Right lobe of liver (tissue), 6 donors: ENCODE results near the gene DNAJC28. TPM values are rescaled to one million over a fixed set of nuclear protein-coding genes. Genes with fewer than 3 reads are reported as not detected.

ENCODE experiments used
- ATAC-seq, 4 donors: fragments of 200-7000 bp; cut with Tn5 transposase; one replicate each; pipeline ENCODE4 v1.9.1; 2020; ENCODE audit warnings: mild to moderate bottlenecking in 4 of 4, moderate library complexity in 4 of 4
- DNase-seq, 3 donors: peaks; one replicate each; pipeline ENCODE4 v3.0.0-alpha.2; 2020
- H3K27ac ChIP-seq, 3 donors: fragments of 200-600 bp; one replicate each; pipeline ENCODE4 v1.8.0; 2022
- H3K27me3 ChIP-seq, 2 donors: fragments of 200-600 bp; one replicate each; pipeline ENCODE4 v1.8.0; 2022
- H3K36me3 ChIP-seq, 4 donors: fragments of 200-600 bp; sonication (generic) in 1 of 4; one replicate each; pipeline versions ENCODE4 v1.5.1 to v1.8.0; 2017 to 2022; ENCODE audit warnings: control low read depth in 1 of 4
- H3K4me1 ChIP-seq, 4 donors: fragments of 200-600 bp; sonication (generic) in 1 of 4; one replicate each; pipeline versions ENCODE4 v1.5.1 to v1.8.0; 2017 to 2022; ENCODE audit warnings: control low read depth in 1 of 4
- H3K4me3 ChIP-seq, 3 donors: fragments of 200-600 bp; one replicate each; pipeline ENCODE4 v1.8.0; 2022
- H3K9me3 ChIP-seq, 4 donors: fragments of 200-600 bp; sonication (generic) in 1 of 4; one replicate each; pipeline versions ENCODE4 v1.5.1 to v1.8.0; 2017 to 2022; ENCODE audit warnings: control low read depth in 1 of 4
- CTCF ChIP-seq, 4 donors: fragments of 200-600 bp in 3 of 4; fragments of 450-650 bp in 1 of 4; IDR thresholded peaks; one replicate each; pipeline versions ENCODE4 v1.5.1 to v1.8.0; 2016 to 2022; ENCODE audit warnings: antibody characterized with exemption in 4 of 4, mild to moderate bottlenecking in 2 of 4
- POLR2A ChIP-seq: fragments of 450-650 bp; IDR thresholded peaks from one replicate; pipeline ENCODE4 v1.6.1; 2017; ENCODE audit warnings: antibody characterized with exemption, mild to moderate bottlenecking
- WGBS: methylation state at CpG from one replicate; pipeline ENCODE4 v1.1.6; 2018; ENCODE audit warnings: low coverage, low lambda C conversion rate; ENCODE audit not compliant: insufficient coverage; ENCODE audit errors: missing lambda C conversion rate; 5-methylcytosine and 5-hydroxymethylcytosine counted together
- intact Hi-C, 2 donors: fragments of 100-400 bp; cut with DNase I; formaldehyde crosslinking; loops; one replicate each; pipeline versions ENCODE4 v1.11.2 to v1.14.1; 2022
- total RNA-seq, 6 experiments: library from RNA; depleted of rRNA in 2 of 6; stranded (reverse); fragments of >200 nt in 2 of 6; fragmentation: NEBNext Ultra II Directional in 3 of 6; extraction: Animal tissue kit (Norgen Biotek cat#: 25700) in 3 of 6; gene quantifications; one replicate each; pipeline versions ENCODE4 v1.1.0 to v1.2.4, GENCODE V29; 2016 to 2023
- donor health status: DM: no; HTN: yes; CAD: no.
- donor health status: DM: no; HTN: no; CAD: no.
- donor health status: DM: no; HTN: no; CAD: no.
- donor health status: DM: no; HTN: yes; CAD: no.
- donor health status: DM: no; HTN: yes; CAD: no.

Gene DNAJC28
- total RNA-seq, 6 experiments from 2014 or later: 1.7 to 2.7 (median 1.9) TPM

GRCh38 chr21:33458861-33459260 lies 32.7 kb downstream of the DNAJC28 start:
- Histone ChIP-seq H3K4me3 (no peak overlapping the region), H3K9me3 (no peaks in the 10 kb centered on the region), H3K27me3 (no peaks in the 10 kb centered on the region), H3K27ac (no peak overlapping the region), H3K36me3 (peaks cover 0 to 44% (median 4%) of the 10 kb centered on the region in 4 donors), H3K4me1 (peaks cover 0 to 25% (median 10%) of the 10 kb centered on the region in 4 donors)
- no peak for TF ChIP-seq CTCF (IDR thresholded peaks at IDR 0.05)
- no peak for TF ChIP-seq POLR2A
- 97% methylated on average over 3 of the region's 3 CpGs for WGBS
- DNase-seq (peak in 1 of 3 donors; percentile 1), ATAC-seq (no peak)
- intact Hi-C loops: no loop called here

- H3K9me3 ChIP-seq: no peaks in the 10 kb centered on the region
- peak in 2 of 4 donors; percentile 31 to 50 for ATAC-seq
- peaks cover 0 to 17% (median 3%) of the 10 kb centered on the region in 4 donors for H3K4me1 ChIP-seq
- H3K4me3 ChIP-seq: no peak overlapping the region
- H3K27ac ChIP-seq: no peak overlapping the region
- WGBS: 53% methylated on average over 6 of the region's 6 CpGs
- peak in 1 of 3 donors; percentile 25 for DNase-seq
- intact Hi-C loops: no loop called here
- TF ChIP-seq POLR2A (no peak), CTCF (IDR thresholded peaks at IDR 0.05) (no peak)
- no peaks in the 10 kb centered on the region for H3K27me3 ChIP-seq
- peaks cover 0 to 44% (median 4%) of the 10 kb centered on the region in 4 donors for H3K36me3 ChIP-seq
Observed at GRCh38 chr21:33455686-33456446, 35.6 kb downstream of the DNAJC28 start.

- 90% methylated on average over 1 of the region's 3 CpGs for WGBS
- Histone ChIP-seq H3K9me3 (no peaks in the 10 kb centered on the region), H3K4me1 (peaks cover 0 to 17% (median 3%) of the 10 kb centered on the region in 4 donors), H3K27ac (no peak overlapping the region), H3K27me3 (no peaks in the 10 kb centered on the region), H3K4me3 (no peak overlapping the region), H3K36me3 (peaks cover 0 to 32% (median 0%) of the 10 kb centered on the region in 4 donors)
- DNase-seq (peak in 1 of 3 donors; percentile 7), ATAC-seq (no peak)
- TF ChIP-seq POLR2A (no peak), CTCF (IDR thresholded peaks at IDR 0.05) (no peak)
- intact Hi-C loops: no loop called here
Observed at GRCh38 chr21:33452362-33452761, 39.2 kb downstream of the DNAJC28 start.

GRCh38 chr21:33451634-33452071 lies 39.9 kb downstream of the DNAJC28 start:
- no peak for TF ChIP-seq CTCF (IDR thresholded peaks at IDR 0.05)
- TF ChIP-seq POLR2A: no peak
- peak in 2 of 4 donors; percentile 32 to 62 for ATAC-seq
- peaks cover 0 to 11% (median 3%) of the 10 kb centered on the region in 4 donors for H3K4me1 ChIP-seq
- H3K27ac ChIP-seq: no peak overlapping the region
- H3K27me3 ChIP-seq: no peaks in the 10 kb centered on the region
- 88% methylated on average over 1 of the region's 1 CpG for WGBS
- DNase-seq: peak in 1 of 3 donors; percentile 8
- no peaks in the 10 kb centered on the region for H3K9me3 ChIP-seq
- no peak overlapping the region for H3K4me3 ChIP-seq
- intact Hi-C loops: no loop called here
- H3K36me3 ChIP-seq: peaks cover 0 to 30% (median 0%) of the 10 kb centered on the region in 4 donors
